ENCODE results near the gene STX1B. TPM values are rescaled to one million over a fixed set of nuclear protein-coding genes. Genes with fewer than 3 reads are reported as not detected.

Gene STX1B
- total RNA-seq, 4 donors from 2014 or later = 0.41 to 1.3 TPM; not detected in 2

DNA sequence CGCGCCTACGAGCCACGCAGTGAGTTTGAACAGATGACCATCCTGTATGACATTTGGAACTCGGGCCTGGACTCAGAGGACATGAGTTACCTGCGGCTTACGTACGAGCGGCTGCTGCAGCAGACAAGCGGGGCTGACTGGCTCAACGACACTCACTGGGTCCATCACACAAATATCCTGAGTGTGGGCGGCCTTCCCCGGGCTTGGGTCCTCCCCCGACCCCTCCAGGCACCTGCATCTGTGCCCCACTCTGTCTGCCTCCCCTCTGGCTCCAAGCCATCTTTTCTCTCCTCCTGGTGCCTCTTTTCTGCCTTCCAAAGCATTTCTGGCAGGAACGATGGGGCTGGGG, 30.4 kb downstream of the STX1B start:
- H3K27ac ChIP-seq = no peak overlapping the region
- H3K4me3 ChIP-seq = no peak overlapping the region
- 94% methylated on average over 15 of the region's 15 CpGs; no CpG with 5 or more reads in 1 of the 2 donors for WGBS, 2 donors (ENCODE audit: low coverage in 1 of 2)
- in situ Hi-C loops (cut with MboI; ENCODE audit: low pct_ligation_motif_present in 1 of 4, low pct_unique_long_range_greater_than_20kb in 1 of 4, low sequenced_read_pairs in 3 of 4) (loop anchor here (10.0 to 25.0 kb wide), 6 partner anchors 115 to 885 kb away; partner anchors contain the start of genes COX6A2 (in 2 of the 4), ZNF267 (in 2 of the 4), ZNF843 (in 2 of the 4) and ARMC5 (in 1 of the 4)), intact Hi-C loops (cut with DNase I; ENCODE audit: low total_unique reads) (no loop called here)
- no peak for DNase-seq
- TF ChIP-seq EP300 (IDR thresholded peaks at IDR 0.05; ENCODE audit: low read depth) = no peak
- no peak for TF ChIP-seq POLR2AphosphoS5 (IDR thresholded peaks at IDR 0.05)
- no peak for TF ChIP-seq CTCF (IDR thresholded peaks at IDR 0.05)
- no peak for TF ChIP-seq POLR2A (IDR thresholded peaks at IDR 0.05)
- H3K9me3 ChIP-seq = no peaks in the 10 kb centered on the region
- H3K27me3 ChIP-seq = no peaks in the 10 kb centered on the region
- H3K4me1 ChIP-seq = peaks cover 0 to under 1% (median 0%) of the 10 kb centered on the region in 4 donors
- peaks cover 0 to 26% (median 9%) of the 10 kb centered on the region in 4 donors for H3K36me3 ChIP-seq

- H3K27ac ChIP-seq = no peak overlapping the region
- no peak for DNase-seq
- 93% methylated on average over 54 of the region's 62 CpGs; no CpG with 5 or more reads in 1 of the 2 donors for WGBS, 2 donors (ENCODE audit: low coverage in 1 of 2)
- TF ChIP-seq CTCF (IDR thresholded peaks at IDR 0.05) (no peak), POLR2AphosphoS5 (IDR thresholded peaks at IDR 0.05) (no peak), POLR2A (IDR thresholded peaks at IDR 0.05) (no peak)
- no peak overlapping the region for H3K4me3 ChIP-seq
- H3K4me1 ChIP-seq = no peaks in the 10 kb centered on the region
- no peaks in the 10 kb centered on the region for H3K9me3 ChIP-seq
- H3K36me3 ChIP-seq = peaks cover 0 to 32% (median 10%) of the 10 kb centered on the region in 4 donors
- intact Hi-C loops (cut with DNase I; ENCODE audit: low total_unique reads) (no loop called here), in situ Hi-C loops (cut with MboI; ENCODE audit: low pct_ligation_motif_present in 1 of 4, low pct_unique_long_range_greater_than_20kb in 1 of 4, low sequenced_read_pairs in 3 of 4) (loop anchor here (10.0 to 25.0 kb wide), 6 partner anchors 115 to 885 kb away; partner anchors contain the start of genes COX6A2 (in 2 of the 4), ZNF267 (in 2 of the 4), ZNF843 (in 2 of the 4) and ARMC5 (in 1 of the 4))
- no peaks in the 10 kb centered on the region for H3K27me3 ChIP-seq
Measured at GRCh38 chr16:30979170-30980022, 31.0 kb downstream of the STX1B start.

DNA sequence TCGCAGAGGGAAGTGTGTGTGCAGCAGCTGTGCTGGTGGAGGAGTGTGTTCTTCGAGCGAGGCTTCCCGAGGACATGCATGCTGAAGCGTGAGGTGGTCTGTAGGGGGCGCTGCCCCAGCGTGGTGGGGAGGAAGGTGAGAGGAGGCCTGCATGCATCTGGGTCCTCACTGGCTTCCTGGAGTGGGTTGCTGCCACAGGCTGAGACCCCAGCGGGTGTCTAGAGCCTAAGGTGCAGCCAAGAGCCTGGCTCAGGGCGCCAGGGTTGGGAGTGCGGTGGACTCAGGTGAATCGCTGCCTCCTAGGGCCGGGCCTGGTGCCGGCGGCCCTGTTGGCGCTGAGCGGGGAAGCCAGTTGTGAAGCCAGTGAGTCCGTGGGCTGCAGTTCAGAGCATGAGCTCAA, 32.9 kb downstream of the STX1B start:
- no peak overlapping the region for H3K4me3 ChIP-seq
- H3K36me3 ChIP-seq = peaks cover 0 to 47% (median 17%) of the 10 kb centered on the region in 4 donors
- no peaks in the 10 kb centered on the region for H3K27me3 ChIP-seq
- TF ChIP-seq POLR2AphosphoS5 (IDR thresholded peaks at IDR 0.05) (no peak), CTCF (IDR thresholded peaks at IDR 0.05) (no peak), POLR2A (IDR thresholded peaks at IDR 0.05) (no peak), EP300 (IDR thresholded peaks at IDR 0.05; ENCODE audit: low read depth) (no peak)
- no peak overlapping the region for H3K27ac ChIP-seq
- WGBS, 2 donors (ENCODE audit: low coverage in 1 of 2) = 86% methylated on average over 17 of the region's 17 CpGs; no CpG with 5 or more reads in 1 of the 2 donors
- intact Hi-C loops (cut with DNase I; ENCODE audit: low total_unique reads) = no loop called here
- H3K4me1 ChIP-seq = no peaks in the 10 kb centered on the region
- no peak for DNase-seq
- no peaks in the 10 kb centered on the region for H3K9me3 ChIP-seq
- in situ Hi-C loops (cut with MboI; ENCODE audit: low pct_ligation_motif_present in 1 of 4, low pct_unique_long_range_greater_than_20kb in 1 of 4, low sequenced_read_pairs in 3 of 4) = loop anchor here in 3 of 4 donors (25.0 kb wide), 4 partner anchors 185 to 885 kb away; partner anchors contain the start of genes COX6A2 (in 2 of the 3), ZNF267 (in 2 of the 3), ZNF843 (in 2 of the 3) and ARMC5 (in 1 of the 3)

DNA sequence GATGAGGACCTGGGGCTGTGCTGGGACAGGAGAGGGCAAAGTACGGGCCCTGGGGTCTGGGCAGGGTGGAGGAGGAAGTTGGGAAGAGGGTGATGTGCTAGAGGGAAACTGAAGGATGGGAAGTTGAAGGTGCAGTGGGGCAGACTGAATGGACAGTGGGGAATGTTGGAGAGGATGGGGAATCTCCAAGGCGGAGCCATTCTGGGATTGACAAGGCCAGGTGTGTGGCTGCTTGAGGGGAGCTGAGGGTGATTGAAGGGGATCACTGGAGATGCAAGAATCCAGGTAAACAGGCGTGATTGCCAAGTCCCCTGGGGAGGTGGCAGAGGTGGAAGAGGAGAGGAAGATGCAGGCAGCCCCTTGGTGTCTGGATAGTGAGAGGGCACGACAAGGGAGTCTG, 34.0 kb downstream of the STX1B start:
- 79% methylated on average over 4 of the region's 4 CpGs for WGBS, 2 donors (ENCODE audit: low coverage in 1 of 2)
- intact Hi-C loops (cut with DNase I; ENCODE audit: low total_unique reads) = no loop called here
- no peak overlapping the region for H3K4me3 ChIP-seq
- in situ Hi-C loops (cut with MboI; ENCODE audit: low pct_ligation_motif_present in 1 of 4, low pct_unique_long_range_greater_than_20kb in 1 of 4, low sequenced_read_pairs in 3 of 4) = loop anchor here in 3 of 4 donors (25.0 kb wide), 4 partner anchors 186 to 886 kb away; partner anchors contain the start of genes COX6A2 (in 2 of the 3), ZNF267 (in 2 of the 3), ZNF843 (in 2 of the 3) and ARMC5 (in 1 of the 3)
- H3K27ac ChIP-seq = no peak overlapping the region
- no peaks in the 10 kb centered on the region for H3K4me1 ChIP-seq
- H3K27me3 ChIP-seq = no peaks in the 10 kb centered on the region
- DNase-seq = no peak
- no peaks in the 10 kb centered on the region for H3K9me3 ChIP-seq
- TF ChIP-seq POLR2AphosphoS5 (IDR thresholded peaks at IDR 0.05) (no peak), POLR2A (IDR thresholded peaks at IDR 0.05) (no peak), EP300 (IDR thresholded peaks at IDR 0.05; ENCODE audit: low read depth) (no peak), CTCF (IDR thresholded peaks at IDR 0.05) (no peak)
- peaks cover 0 to 57% (median 22%) of the 10 kb centered on the region in 4 donors for H3K36me3 ChIP-seq
